HG03159 (cell line): ENCODE data around the gene HLA-B.

Experiments
- ATAC-seq: cut with Tn5 transposase; IDR thresholded peaks from one replicate; pipeline ENCODE4 v1.9.1; 2021; ENCODE audit warnings: mild to moderate bottlenecking, moderate library complexity; ENCODE audit not compliant: unreplicated experiment

Gene HLA-B

GRCh38 chr6:31353384-31353945, 3.5 kb downstream of the HLA-B start:
- no peak for ATAC-seq

GRCh38 chr6:31352683-31353383, 4.1 kb downstream of the HLA-B start:
- no peak for ATAC-seq

- ATAC-seq, result no peak
These were observed 4.7 kb downstream of the HLA-B start for GRCh38 chr6:31352310-31352682.

- no peak for ATAC-seq
These were observed 5.3 kb downstream of the HLA-B start for GRCh38 chr6:31351401-31352309.

GRCh38 chr6:31351033-31351380, 6.0 kb downstream of the HLA-B start:
- ATAC-seq, result no peak

GRCh38 chr6:31350196-31351032, 6.6 kb downstream of the HLA-B start:
- ATAC-seq, result no peak

- ATAC-seq, result no peak
These were observed 7.7 kb downstream of the HLA-B start for GRCh38 chr6:31349301-31349700.

- ATAC-seq, result no peak
These were observed 11.8 kb downstream of the HLA-B start for GRCh38 chr6:31345026-31345730.

- ATAC-seq, result no peak
These were observed 16.8 kb downstream of the HLA-B start for GRCh38 chr6:31340228-31340627.

GRCh38 chr6:31339210-31339609, 17.8 kb downstream of the HLA-B start:
- no peak for ATAC-seq

GRCh38 chr6:31336896-31337496, 20.0 kb downstream of the HLA-B start:
- ATAC-seq, result no peak

- no peak for ATAC-seq
These were observed 24.1 kb downstream of the HLA-B start for GRCh38 chr6:31332637-31333602.

- no peak for ATAC-seq
These were observed 28.5 kb downstream of the HLA-B start for GRCh38 chr6:31328355-31328960.

- ATAC-seq, result no peak
These were observed 35.2 kb downstream of the HLA-B start for GRCh38 chr6:31321820-31322219.

GRCh38 chr6:31321005-31321707, 35.8 kb downstream of the HLA-B start:
- no peak for ATAC-seq

GRCh38 chr6:31317036-31317435, 39.9 kb downstream of the HLA-B start:
- no peak for ATAC-seq

GRCh38 chr6:31309641-31310040, 47.3 kb downstream of the HLA-B start:
- ATAC-seq, result no peak

GRCh38 chr6:31308845-31309175, 48.2 kb downstream of the HLA-B start:
- ATAC-seq, result no peak
